AG04449 (cell line): Measurements from ENCODE around the gene ING4.

Source experiments
- CTCF ChIA-PET: fragments of 350-600 bp; formaldehyde crosslinking; extraction: SDS; loops from one replicate; lab custom pipeline; 2021; ENCODE audit warnings: antibody characterized with exemption; lab: Yijun Ruan, JAX
- POLR2A ChIA-PET: fragments of 400-600, 350-600 bp; formaldehyde crosslinking; extraction: SDS; loops from one replicate; lab custom pipeline; 2020; ENCODE audit warnings: antibody characterized with exemption, inconsistent platforms; lab: Yijun Ruan, JAX
- DNase-seq: peaks from one replicate; pipeline ENCODE4 v3.0.0-alpha.2; 2010; ENCODE audit warnings: low read depth, low spot score
- H3K4me3 ChIP-seq: 2 replicates; pipeline ENCODE4 v1.5.1; 2011; ENCODE audit warnings: low read depth, mild to moderate bottlenecking, control low read depth, low read length
- TF ChIP-seq, protein P1 (sequence below): IDR thresholded peaks from one replicate; pipeline ENCODE4 v1.5.1; 2011; ENCODE audit warnings: mild to moderate bottlenecking, moderate library complexity, low read length, control low read depth, inconsistent platforms; ENCODE audit not compliant: insufficient read depth; ENCODE audit errors: missing control alignments

Gene ING4

GRCh38 chr12:6700646-6701051 is 37.7 kb upstream of the ING4 start, which contains the start of gene PIANP:
Gene PIANP (minus strand): TSS chr12:6700815. CDS start chr12:6698061, 2,754 bp downstream.
- peak within 1 kb of the TSS; percentile 70 for H3K4me3 ChIP-seq
- TF ChIP-seq, protein P1, sequence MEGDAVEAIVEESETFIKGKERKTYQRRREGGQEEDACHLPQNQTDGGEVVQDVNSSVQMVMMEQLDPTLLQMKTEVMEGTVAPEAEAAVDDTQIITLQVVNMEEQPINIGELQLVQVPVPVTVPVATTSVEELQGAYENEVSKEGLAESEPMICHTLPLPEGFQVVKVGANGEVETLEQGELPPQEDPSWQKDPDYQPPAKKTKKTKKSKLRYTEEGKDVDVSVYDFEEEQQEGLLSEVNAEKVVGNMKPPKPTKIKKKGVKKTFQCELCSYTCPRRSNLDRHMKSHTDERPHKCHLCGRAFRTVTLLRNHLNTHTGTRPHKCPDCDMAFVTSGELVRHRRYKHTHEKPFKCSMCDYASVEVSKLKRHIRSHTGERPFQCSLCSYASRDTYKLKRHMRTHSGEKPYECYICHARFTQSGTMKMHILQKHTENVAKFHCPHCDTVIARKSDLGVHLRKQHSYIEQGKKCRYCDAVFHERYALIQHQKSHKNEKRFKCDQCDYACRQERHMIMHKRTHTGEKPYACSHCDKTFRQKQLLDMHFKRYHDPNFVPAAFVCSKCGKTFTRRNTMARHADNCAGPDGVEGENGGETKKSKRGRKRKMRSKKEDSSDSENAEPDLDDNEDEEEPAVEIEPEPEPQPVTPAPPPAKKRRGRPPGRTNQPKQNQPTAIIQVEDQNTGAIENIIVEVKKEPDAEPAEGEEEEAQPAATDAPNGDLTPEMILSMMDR = no peak
- POLR2A ChIA-PET = interaction anchor here (1.2 kb wide), 1 partner anchor 166 kb away, joined by 4 read pairs; the partner anchor contains the start of gene TPI1
- no peak for DNase-seq
- CTCF ChIA-PET = interaction anchor here (5.8 kb wide), 1 partner anchor 79 kb away, joined by 99 read pairs; no protein-coding TSS in a partner anchor

DNA sequence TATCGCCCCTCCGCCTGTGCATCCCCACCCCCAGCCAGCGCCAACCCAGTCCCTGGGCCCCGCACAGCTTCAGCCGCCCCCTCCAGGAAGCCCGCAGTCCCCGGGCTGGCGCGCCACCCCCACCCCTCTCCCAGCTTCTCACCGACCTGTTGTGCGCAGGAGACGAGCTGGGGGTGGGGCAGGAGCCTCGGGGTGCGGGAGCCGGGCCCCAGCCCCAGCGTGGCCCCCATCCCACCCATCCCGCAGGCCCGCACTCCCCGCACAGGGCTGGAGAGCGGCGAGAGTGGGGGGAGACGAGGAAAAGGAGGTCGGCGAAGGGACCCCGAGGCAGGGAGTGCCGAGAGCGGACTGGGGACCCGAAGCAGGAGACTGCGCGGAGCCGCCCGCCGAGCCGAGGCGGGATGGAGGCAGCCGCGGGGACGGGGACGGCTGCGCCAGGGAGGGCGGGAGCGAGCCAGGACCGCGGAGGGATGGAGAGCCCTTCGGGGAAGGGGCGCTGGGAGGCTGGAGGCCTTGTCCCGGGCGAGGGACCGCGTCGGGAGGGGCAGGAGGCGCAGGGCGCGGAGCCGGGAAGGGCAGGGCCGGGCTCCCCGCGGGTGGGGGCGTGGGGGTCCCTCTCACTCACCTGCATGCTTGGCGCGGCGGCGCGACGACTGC is 37.2 kb upstream of the ING4 start:
- CTCF ChIA-PET = interaction anchor here (1.0 to 5.8 kb wide), 7 partner anchors 9 to 85 kb away, joined by 3 to 99 read pairs (median 14); partner anchors contain the start of genes COPS7A, MLF2 and ZNF384
- peak overlapping the region; percentile 70 for H3K4me3 ChIP-seq
- no peak for DNase-seq
- POLR2A ChIA-PET = interaction anchor here (0.7 to 1.2 kb wide), 4 partner anchors 11 to 167 kb away, joined by 3 to 6 read pairs (median 4); partner anchors contain the start of genes CDCA3, CHD4, TPI1 and ZNF384
- TF ChIP-seq, protein P1 = no peak

- no peak for DNase-seq
- peak overlapping the region; percentile 70 for H3K4me3 ChIP-seq
- POLR2A ChIA-PET = interaction anchor here (0.7 to 1.8 kb wide), 5 partner anchors 10 to 168 kb away, joined by 3 to 10 read pairs (median 4); partner anchors contain the start of genes CDCA3, CHD4, TPI1 and ZNF384
- TF ChIP-seq, protein P1 = no peak
- CTCF ChIA-PET = interaction anchor here (1.0 to 5.8 kb wide), 11 partner anchors 8 to 139 kb away, joined by 3 to 99 read pairs (median 7); partner anchors contain the start of genes COPS7A, MLF2, PTMS and ZNF384
Measured at GRCh38 chr12:6699259-6699988, 36.5 kb upstream of the ING4 start.

- DNase-seq = no peak
- ChIA-PET POLR2A (interaction anchor here (0.7 to 1.8 kb wide), 2 partner anchors 9 to 159 kb away, joined by 5 to 10 read pairs; partner anchors contain the start of gene ZNF384), CTCF (interaction anchor here (0.7 to 5.8 kb wide), 19 partner anchors 9 to 138 kb away, joined by 3 to 99 read pairs (median 6); partner anchors contain the start of genes COPS7A, MLF2, PTMS and ZNF384)
- no peak overlapping the region for H3K4me3 ChIP-seq
- TF ChIP-seq, protein P1 = no peak
Measured at GRCh38 chr12:6698352-6699046, 35.6 kb upstream of the ING4 start.

- H3K4me3 ChIP-seq = no peak overlapping the region; the same call in 1 of the 2 replicates
- no peak for DNase-seq
- TF ChIP-seq, protein P1 = peak; percentile 83
- ChIA-PET POLR2A (interaction anchor here (0.7 to 1.8 kb wide), 2 partner anchors 8 to 158 kb away, joined by 5 to 10 read pairs; partner anchors contain the start of gene ZNF384), CTCF (interaction anchor here (0.7 to 5.8 kb wide), 19 partner anchors 9 to 137 kb away, joined by 3 to 99 read pairs (median 6); partner anchors contain the start of genes COPS7A, MLF2, PTMS and ZNF384)
Measured at GRCh38 chr12:6697584-6698351, 34.8 kb upstream of the ING4 start.
